Brain pericyte (primary cell): Measurements from ENCODE around the gene GOLGA6L2.
"Not testable (repeated sequence)": the region's sequence is repeated elsewhere in the genome, so short reads cannot be mapped to it uniquely, and the experiment has no call there.

Source experiments
- DNase-seq: peaks from one replicate; pipeline ENCODE4 v3.0.0-alpha.2; 2012; ENCODE audit warnings: low read depth, low spot score

The GOLGA6L2 gene

DNA sequence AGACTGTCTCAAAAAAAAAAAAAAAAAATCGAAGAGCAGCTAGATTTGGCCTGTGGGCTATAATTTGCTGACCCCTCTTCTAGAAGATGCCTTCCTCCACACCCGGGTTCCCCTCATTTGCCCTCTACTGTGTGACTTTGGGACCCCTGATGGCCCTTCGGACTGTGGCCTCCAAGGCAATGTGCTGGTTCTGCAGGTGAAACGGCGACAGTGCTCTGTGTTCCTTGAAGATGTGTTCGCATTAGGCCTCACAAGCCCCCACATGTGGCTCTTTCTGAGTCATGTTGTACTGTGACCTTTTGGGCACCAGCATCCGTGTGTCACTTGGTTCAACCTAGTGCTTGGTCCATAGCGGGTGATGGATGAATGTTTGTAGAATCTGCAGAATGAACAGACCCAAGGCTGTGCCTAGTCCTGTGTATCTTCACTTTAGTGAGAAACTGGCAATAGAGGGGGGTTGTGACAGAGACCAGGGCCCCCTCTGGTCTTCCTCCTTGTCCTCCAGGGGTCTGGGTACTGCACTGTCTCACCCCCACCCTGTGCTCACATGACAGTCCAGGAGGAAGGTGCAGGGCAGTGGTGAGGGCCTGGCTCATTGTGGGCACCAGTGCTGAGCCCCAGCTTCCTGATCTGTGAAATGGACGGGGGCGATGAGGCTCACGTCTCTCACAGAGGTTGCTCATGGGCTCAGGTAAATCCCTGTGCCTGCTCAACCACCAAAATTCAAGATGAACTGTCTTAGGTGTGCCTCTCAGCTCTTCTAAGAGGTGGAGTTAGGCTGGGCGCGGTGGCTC lies 22.7 kb downstream of the GOLGA6L2 start:
- no peak for DNase-seq

GRCh38 chr15:23422946-23423708 lies 23.9 kb downstream of the GOLGA6L2 start:
- no peak for DNase-seq

DNA sequence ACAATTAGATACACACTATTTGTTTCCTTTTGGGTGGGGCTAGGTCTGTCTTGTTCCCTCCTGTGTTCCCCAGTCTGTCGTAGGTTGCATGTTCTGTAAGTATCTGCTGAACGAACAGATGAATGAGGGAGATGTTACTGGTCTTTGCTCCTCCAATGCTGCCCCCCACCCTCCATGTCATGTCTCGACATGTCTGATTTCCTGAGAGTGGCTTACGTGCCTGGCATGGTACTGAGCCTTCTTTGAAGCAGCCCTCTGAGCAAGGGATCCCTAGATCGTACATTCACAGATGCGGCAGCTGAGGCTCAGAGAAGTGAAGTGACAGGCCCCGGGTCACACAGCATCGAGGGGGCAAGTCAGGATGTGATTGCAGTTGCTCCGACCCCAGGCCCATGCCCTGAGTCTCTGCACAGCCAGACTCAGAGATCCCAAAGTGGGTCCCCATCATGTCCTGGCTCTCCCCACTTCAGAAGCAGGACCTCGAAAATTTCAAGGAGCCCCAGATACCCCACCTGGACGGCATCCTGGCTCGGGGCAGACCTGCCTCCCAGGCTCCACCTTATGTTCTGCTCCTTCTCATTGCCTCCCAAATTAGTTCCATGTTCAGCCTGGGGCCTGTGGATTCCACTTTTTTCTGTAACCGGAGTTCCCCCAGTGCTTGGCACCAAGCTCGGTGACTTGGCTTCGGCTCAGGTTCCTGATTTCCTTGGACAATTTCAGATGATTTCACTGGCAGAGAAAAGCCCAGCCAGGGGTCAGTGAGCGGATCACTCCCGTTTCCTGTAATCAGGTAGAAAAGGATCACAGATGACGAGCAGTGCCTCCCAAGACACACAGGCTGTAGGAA lies 24.7 kb downstream of the GOLGA6L2 start:
- no peak for DNase-seq

- no peak for DNase-seq
These were observed 26.1 kb downstream of the GOLGA6L2 start for GRCh38 chr15:23420806-23421575.

- DNase-seq: no peak
These were observed 30.4 kb downstream of the GOLGA6L2 start for GRCh38 chr15:23416349-23417276.

GRCh38 chr15:23415866-23416265 lies 31.2 kb downstream of the GOLGA6L2 start:
- not testable (repeated sequence) for DNase-seq

- DNase-seq: no peak
These were observed 31.6 kb downstream of the GOLGA6L2 start for GRCh38 chr15:23415321-23415865.

- not testable (repeated sequence) for DNase-seq
These were observed 34.0 kb downstream of the GOLGA6L2 start for GRCh38 chr15:23412881-23413600.

GRCh38 chr15:23411841-23412240 lies 35.2 kb downstream of the GOLGA6L2 start:
- no peak for DNase-seq

- no peak for DNase-seq
These were observed 43.5 kb downstream of the GOLGA6L2 start for GRCh38 chr15:23403550-23403949.

DNA sequence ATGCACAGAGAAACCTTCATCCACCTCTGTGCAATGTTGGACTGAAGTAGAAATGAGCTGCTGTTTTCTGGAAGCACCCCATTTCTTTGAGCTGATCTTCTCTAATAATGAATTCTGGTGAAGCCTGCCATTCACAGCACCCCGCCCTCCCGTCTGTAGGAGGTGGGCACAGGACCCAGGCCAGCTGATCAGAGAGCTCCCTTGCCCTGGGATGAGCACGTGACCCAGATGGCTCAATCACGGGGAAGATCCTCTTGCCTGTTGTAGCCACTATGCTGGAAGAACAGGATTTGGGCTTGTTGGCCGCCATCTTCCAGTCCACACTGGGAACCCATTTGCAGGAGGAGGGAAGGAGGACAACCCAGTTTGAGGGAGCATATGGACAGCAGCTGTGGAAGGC lies 44.5 kb downstream of the GOLGA6L2 start:
- no peak for DNase-seq

DNA sequence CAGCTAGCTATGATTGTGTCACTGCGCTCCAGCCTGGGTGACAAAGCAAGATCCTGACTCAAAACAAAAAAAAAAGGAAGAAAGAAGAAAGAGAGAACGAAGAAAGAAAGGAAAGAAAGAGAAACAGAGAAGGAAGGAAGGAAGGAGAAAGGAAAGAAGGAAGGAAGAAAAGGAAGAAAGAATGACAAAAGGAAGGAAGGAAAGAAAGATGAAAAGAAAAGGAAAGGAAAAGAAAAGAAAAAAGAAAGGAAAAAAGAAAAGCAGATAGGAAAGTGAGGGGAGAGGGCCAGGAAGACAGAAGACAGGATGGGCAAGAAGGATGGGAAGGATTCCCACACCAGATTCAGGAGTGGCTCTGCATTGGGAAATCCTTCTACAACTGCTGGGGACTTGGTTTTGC lies 44.9 kb downstream of the GOLGA6L2 start:
- no peak for DNase-seq

DNA sequence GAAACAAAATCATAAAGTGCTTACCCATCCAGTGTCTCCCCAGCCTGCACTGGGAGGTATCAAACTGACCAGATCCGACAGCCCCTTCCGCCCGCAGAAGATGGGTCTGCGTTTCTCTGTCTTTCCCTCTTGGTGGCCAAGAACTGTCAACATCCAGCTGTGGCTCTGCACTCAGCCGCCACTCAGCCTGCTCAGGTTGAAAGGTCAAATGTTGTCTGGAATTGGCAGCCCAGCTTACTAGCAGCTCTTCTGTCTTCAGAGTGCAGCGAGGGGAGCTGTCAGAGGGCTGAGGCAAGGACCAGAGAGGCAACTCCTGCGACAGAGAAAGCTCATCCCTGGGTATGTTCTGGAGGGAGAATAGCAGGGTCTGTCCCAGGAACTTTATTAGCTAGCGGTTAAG lies 45.4 kb downstream of the GOLGA6L2 start:
- DNase-seq: no peak

- not testable (repeated sequence) for DNase-seq
These were observed 47.8 kb downstream of the GOLGA6L2 start for GRCh38 chr15:23399207-23399606.

DNA sequence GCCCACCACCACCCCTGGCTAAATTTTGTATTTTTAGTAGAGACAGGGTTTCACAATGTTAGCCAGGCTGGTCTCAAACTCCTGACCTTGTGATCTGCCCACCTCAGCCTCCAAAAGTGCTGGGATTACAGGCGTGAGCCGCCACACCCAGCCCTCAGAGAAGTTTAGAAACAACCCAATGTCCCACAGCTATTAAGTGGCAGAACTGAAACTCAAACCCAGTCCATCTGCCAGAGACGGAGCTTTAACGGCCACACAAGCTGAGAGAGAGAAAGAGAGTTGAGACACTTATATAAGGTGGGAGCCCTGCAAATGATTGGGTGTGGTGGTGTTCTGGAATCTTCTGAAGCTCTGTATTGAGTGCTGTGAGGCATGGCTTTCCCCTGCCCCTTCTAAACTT lies 48.7 kb downstream of the GOLGA6L2 start:
- not testable (repeated sequence) for DNase-seq

GRCh38 chr15:23397779-23398178 lies 49.3 kb downstream of the GOLGA6L2 start:
- no peak for DNase-seq

DNA sequence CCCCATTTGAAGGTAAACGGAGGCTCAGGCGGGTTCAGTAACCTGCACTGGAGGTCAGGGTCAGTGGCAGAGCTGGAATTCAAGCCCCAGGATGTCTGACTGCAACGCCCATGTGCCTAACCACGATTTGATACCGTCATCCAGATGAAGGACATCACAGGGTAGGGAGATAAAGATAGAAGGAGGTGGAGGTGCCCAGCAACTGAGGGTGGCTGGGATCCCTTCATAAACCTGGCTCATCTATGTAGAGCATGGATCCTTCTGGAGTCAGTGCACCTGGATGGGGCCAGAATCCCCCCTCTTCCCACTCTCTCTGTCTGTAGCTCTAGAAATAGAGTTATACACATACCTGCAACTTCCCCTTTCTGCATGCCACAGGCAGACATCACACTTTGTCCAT lies 51.2 kb downstream of the GOLGA6L2 start:
- DNase-seq: no peak

- DNase-seq: no peak
These were observed 51.9 kb downstream of the GOLGA6L2 start for GRCh38 chr15:23395030-23395692.
